ENCODE measurements around the gene GAS2. TPM values are rescaled to one million over a fixed set of nuclear protein-coding genes. Genes with fewer than 3 reads are reported as not detected.

Gene GAS2
- polyA plus RNA-seq, 3 donors = 0.86 to 1.00 (median 0.89) TPM

- Mint-ChIP-seq H3K36me3 (no peaks in the 10 kb centered on the region), H3K9me3 (peaks cover 0 to 5% (median 2%) of the 10 kb centered on the region in 7 donors), H3K27ac (no peak overlapping the region), H3K4me1 (no peaks in the 10 kb centered on the region), H3K27me3 (ENCODE audit: low read depth in 3 of 3) (peaks cover 2 to 4% (median 2%) of the 10 kb centered on the region in 3 donors), H3K4me3 (no peak overlapping the region)
- Histone ChIP-seq H2AFZ (ENCODE audit: insufficient read depth, low read depth, low read length, poor library complexity, severe bottlenecking) (no peak overlapping the region), H3K27ac (ENCODE audit: low read depth in 1 of 2, low read length in 2 of 2) (no peak overlapping the region), H3K79me2 (ENCODE audit: insufficient read depth, low read length) (no peaks in the 10 kb centered on the region), H3K4me3 (replicated peaks in 1 of 3; ENCODE audit: low read depth in 2 of 3, low read length in 3 of 3) (no peak overlapping the region), H3K36me3 (replicated peaks in 1 of 2; ENCODE audit: control insufficient read depth in 1 of 2, insufficient read depth in 2 of 2, low read length in 2 of 2) (no peaks in the 10 kb centered on the region), H3K4me2 (replicated peaks; ENCODE audit: extremely low read depth, low read length, poor library complexity, severe bottlenecking) (no peak overlapping the region), H4K20me1 (ENCODE audit: insufficient read depth, low read length) (no peaks in the 10 kb centered on the region), H3K9ac (ENCODE audit: insufficient read depth, low read length, poor library complexity, severe bottlenecking) (no peak overlapping the region), H3K9me3 (replicated peaks in 1 of 2; ENCODE audit: control insufficient read depth in 1 of 2, insufficient read depth in 1 of 2, low read length in 2 of 2) (no peaks in the 10 kb centered on the region), H3K27me3 (ENCODE audit: control insufficient read depth in 2 of 2, insufficient read depth in 2 of 2, low read length in 2 of 2) (no peaks in the 10 kb centered on the region), H3K4me1 (ENCODE audit: control insufficient read depth in 1 of 2, insufficient read depth in 2 of 2, low read length in 2 of 2) (no peaks in the 10 kb centered on the region)
- 0% methylated on average over 1 of the region's 2 CpGs for WGBS (ENCODE audit: insufficient coverage)
- TF ChIP-seq, protein P1, sequence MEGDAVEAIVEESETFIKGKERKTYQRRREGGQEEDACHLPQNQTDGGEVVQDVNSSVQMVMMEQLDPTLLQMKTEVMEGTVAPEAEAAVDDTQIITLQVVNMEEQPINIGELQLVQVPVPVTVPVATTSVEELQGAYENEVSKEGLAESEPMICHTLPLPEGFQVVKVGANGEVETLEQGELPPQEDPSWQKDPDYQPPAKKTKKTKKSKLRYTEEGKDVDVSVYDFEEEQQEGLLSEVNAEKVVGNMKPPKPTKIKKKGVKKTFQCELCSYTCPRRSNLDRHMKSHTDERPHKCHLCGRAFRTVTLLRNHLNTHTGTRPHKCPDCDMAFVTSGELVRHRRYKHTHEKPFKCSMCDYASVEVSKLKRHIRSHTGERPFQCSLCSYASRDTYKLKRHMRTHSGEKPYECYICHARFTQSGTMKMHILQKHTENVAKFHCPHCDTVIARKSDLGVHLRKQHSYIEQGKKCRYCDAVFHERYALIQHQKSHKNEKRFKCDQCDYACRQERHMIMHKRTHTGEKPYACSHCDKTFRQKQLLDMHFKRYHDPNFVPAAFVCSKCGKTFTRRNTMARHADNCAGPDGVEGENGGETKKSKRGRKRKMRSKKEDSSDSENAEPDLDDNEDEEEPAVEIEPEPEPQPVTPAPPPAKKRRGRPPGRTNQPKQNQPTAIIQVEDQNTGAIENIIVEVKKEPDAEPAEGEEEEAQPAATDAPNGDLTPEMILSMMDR (IDR thresholded peaks at IDR 0.05) = no peak
- no peak for DNase-seq
- intact Hi-C loops (cut with micrococcal nuclease) = no loop called here
These were observed 75.8 kb downstream of the GAS2 start for GRCh38 chr11:22742157-22742613.

DNA sequence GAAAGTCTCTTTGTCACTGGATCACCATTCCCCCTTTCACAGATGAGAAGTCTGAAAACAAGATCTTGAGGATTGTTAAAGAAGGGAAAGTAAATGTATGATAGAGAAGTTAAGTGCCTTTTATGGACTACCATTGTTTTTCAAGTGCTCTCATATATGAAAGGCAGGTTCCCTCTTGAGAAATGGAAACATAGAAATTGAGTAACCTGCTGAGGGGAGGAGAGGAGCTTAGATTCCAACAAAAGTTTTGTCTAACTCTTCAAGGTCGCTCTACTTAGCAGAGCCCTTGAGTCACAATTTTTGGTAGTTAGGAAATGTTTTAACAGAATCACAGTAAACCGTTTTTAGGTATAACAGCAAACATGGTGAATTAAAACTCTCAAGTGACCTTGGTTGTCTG, 83.1 kb downstream of the GAS2 start:
- Mint-ChIP-seq H3K36me3 (no peaks in the 10 kb centered on the region), H3K4me1 (no peaks in the 10 kb centered on the region), H3K4me3 (no peak overlapping the region), H3K27me3 (ENCODE audit: low read depth in 3 of 3) (peaks cover 2 to 6% (median 2%) of the 10 kb centered on the region in 3 donors), H3K27ac (no peak overlapping the region), H3K9me3 (peaks cover 0 to 2% (median 0%) of the 10 kb centered on the region in 7 donors)
- no peak overlapping the region for H3K9ac ChIP-seq (ENCODE audit: insufficient read depth, low read length, poor library complexity, severe bottlenecking)
- no peaks in the 10 kb centered on the region for H3K36me3 ChIP-seq (replicated peaks in 1 of 2; ENCODE audit: control insufficient read depth in 1 of 2, insufficient read depth in 2 of 2, low read length in 2 of 2)
- intact Hi-C loops (cut with micrococcal nuclease) = no loop called here
- no peak overlapping the region for H2AFZ ChIP-seq (ENCODE audit: insufficient read depth, low read depth, low read length, poor library complexity, severe bottlenecking)
- no peaks in the 10 kb centered on the region for H3K4me1 ChIP-seq (ENCODE audit: control insufficient read depth in 1 of 2, insufficient read depth in 2 of 2, low read length in 2 of 2)
- DNase-seq = no peak
- no peak overlapping the region for H3K27ac ChIP-seq (ENCODE audit: low read depth in 1 of 2, low read length in 2 of 2)
- no peaks in the 10 kb centered on the region for H4K20me1 ChIP-seq (ENCODE audit: insufficient read depth, low read length)
- no peak overlapping the region for H3K4me2 ChIP-seq (replicated peaks; ENCODE audit: extremely low read depth, low read length, poor library complexity, severe bottlenecking)
- H3K27me3 ChIP-seq (ENCODE audit: control insufficient read depth in 2 of 2, insufficient read depth in 2 of 2, low read length in 2 of 2) = no peaks in the 10 kb centered on the region
- H3K79me2 ChIP-seq (ENCODE audit: insufficient read depth, low read length) = no peaks in the 10 kb centered on the region
- no peaks in the 10 kb centered on the region for H3K9me3 ChIP-seq (replicated peaks in 1 of 2; ENCODE audit: control insufficient read depth in 1 of 2, insufficient read depth in 1 of 2, low read length in 2 of 2)
- TF ChIP-seq, protein P1 (IDR thresholded peaks at IDR 0.05) = no peak
- no peak overlapping the region for H3K4me3 ChIP-seq (replicated peaks in 1 of 3; ENCODE audit: low read depth in 2 of 3, low read length in 3 of 3)
- no CpG with 5 or more reads among the region's 2 CpGs for WGBS (ENCODE audit: insufficient coverage)

Data from CD14-positive monocyte (primary cell).